Osteoblast (primary cell): Measurements from ENCODE around the gene SLAIN1. TPM values are rescaled to one million over a fixed set of nuclear protein-coding genes. Genes with fewer than 3 reads are reported as not detected.

ENCODE experiments used
- DNase-seq: peaks from one replicate; pipeline ENCODE4 v3.0.0; 2011; ENCODE audit warnings: low spot score, mixed read lengths; ENCODE audit not compliant: insufficient read length; ENCODE audit errors: missing footprints
- H2AFZ ChIP-seq: 2 replicates; pipeline ENCODE4 v1.6.0; 2011; ENCODE audit warnings: mild to moderate bottlenecking, low read length
- H3K27ac ChIP-seq: 2 replicates; pipeline ENCODE4 v1.5.1; 2011; ENCODE audit warnings: mild to moderate bottlenecking, low read depth, low read length, moderate library complexity
- H3K27me3 ChIP-seq: 2 replicates; pipeline ENCODE4 v1.6.0; 2012; ENCODE audit warnings: mild to moderate bottlenecking, control low read depth, inconsistent platforms, low read length, moderate library complexity; ENCODE audit not compliant: insufficient read depth
- H3K36me3 ChIP-seq: 2 replicates; pipeline ENCODE4 v1.5.1; 2011; ENCODE audit warnings: mild to moderate bottlenecking, low read length, control low read depth, moderate library complexity; ENCODE audit not compliant: insufficient read depth
- H3K4me1 ChIP-seq: 2 replicates; pipeline ENCODE4 v1.5.1; 2011; ENCODE audit warnings: mild to moderate bottlenecking, low read length, control low read depth, moderate library complexity; ENCODE audit not compliant: insufficient read depth
- H3K4me2 ChIP-seq: 2 replicates; pipeline ENCODE4 v1.6.0; 2011; ENCODE audit warnings: mild to moderate bottlenecking, low read length; ENCODE audit not compliant: insufficient read depth
- H3K4me3 ChIP-seq: fragments of 200-600 bp; sonication (generic); 3 replicates; pipeline ENCODE4 v1.5.1; 2012; ENCODE audit warnings: mild to moderate bottlenecking, low read length, inconsistent platforms; ENCODE audit not compliant: insufficient read depth
- H3K79me2 ChIP-seq: 2 replicates; pipeline ENCODE4 v1.6.0; 2012; ENCODE audit warnings: mild to moderate bottlenecking, low read length, control low read depth, inconsistent platforms; ENCODE audit not compliant: insufficient read depth
- H3K9me3 ChIP-seq: 2 replicates; pipeline ENCODE4 v1.5.1; 2011; ENCODE audit warnings: low read depth, low read length, control low read depth
- H4K20me1 ChIP-seq: 2 replicates; pipeline ENCODE4 v1.6.0; 2012; ENCODE audit warnings: mild to moderate bottlenecking, low read length, control low read depth; ENCODE audit not compliant: insufficient read depth
- CTCF ChIP-seq: IDR thresholded peaks from 2 replicates; pipeline ENCODE4 v1.5.1; 2011; ENCODE audit warnings: mild to moderate bottlenecking, low read depth, low read length, moderate library complexity; ENCODE audit errors: extremely low read depth
- small RNA-seq: library from RNA; depleted of rRNA; stranded (forward); fragments of <200 nt; gene quantifications from one replicate; pipeline ENCODE3, GENCODE V24; 2012
- total RNA-seq: library from RNA; depleted of rRNA; stranded (reverse); fragments of >200 nt; gene quantifications from 2 replicates; pipeline ENCODE4 v1.2.3, GENCODE V29; 2012

Gene SLAIN1
- total RNA-seq, 1 donor = not detected

GRCh38 chr13:77811381-77811780 lies 113.9 kb downstream of the SLAIN1 start:
- Histone ChIP-seq H3K27me3 (no peaks in the 10 kb centered on the region), H3K36me3 (no peaks in the 10 kb centered on the region), H3K9me3 (no peaks in the 10 kb centered on the region), H3K27ac (no peak overlapping the region), H4K20me1 (no peaks in the 10 kb centered on the region), H3K4me3 (no peak overlapping the region), H3K79me2 (no peaks in the 10 kb centered on the region), H2AFZ (no peak overlapping the region), H3K4me1 (no peaks in the 10 kb centered on the region), H3K4me2 (no peak overlapping the region)
- no peak for TF ChIP-seq CTCF
- DNase-seq = no peak

GRCh38 chr13:77811981-77812380 lies 114.5 kb downstream of the SLAIN1 start:
- no peak for TF ChIP-seq CTCF
- H3K36me3 ChIP-seq = no peaks in the 10 kb centered on the region
- no peaks in the 10 kb centered on the region for H3K4me1 ChIP-seq
- H3K27ac ChIP-seq = no peak overlapping the region
- H3K9me3 ChIP-seq = no peaks in the 10 kb centered on the region
- H3K4me2 ChIP-seq = no peak overlapping the region
- no peaks in the 10 kb centered on the region for H3K79me2 ChIP-seq
- no peak for DNase-seq
- no peaks in the 10 kb centered on the region for H3K27me3 ChIP-seq
- H4K20me1 ChIP-seq = no peaks in the 10 kb centered on the region
- no peak overlapping the region for H3K4me3 ChIP-seq
- H2AFZ ChIP-seq = no peak overlapping the region

Small RNAs within 50 kb of the gene (small RNA-seq; reads per million reads assigned to genes)
- not detected for gene MIR3665
- gene SPTLC1P5 = not detected

Other genes starting within 250 kb of the SLAIN1 start
- not detected in 2 replicates for gene SCEL, start 162.0 kb upstream of the SLAIN1 start, total RNA-seq
- under 0.01 and 0.29 TPM in 2 replicates for gene EDNRB, start 221.1 kb downstream of the SLAIN1 start, total RNA-seq